ENCODE data around the gene GALNT9. TPM values are rescaled to one million over a fixed set of nuclear protein-coding genes. Genes with fewer than 3 reads are reported as not detected.

GALNT9 gene
- total RNA-seq, 1 donor from 2014 or later, result not detected

DNA sequence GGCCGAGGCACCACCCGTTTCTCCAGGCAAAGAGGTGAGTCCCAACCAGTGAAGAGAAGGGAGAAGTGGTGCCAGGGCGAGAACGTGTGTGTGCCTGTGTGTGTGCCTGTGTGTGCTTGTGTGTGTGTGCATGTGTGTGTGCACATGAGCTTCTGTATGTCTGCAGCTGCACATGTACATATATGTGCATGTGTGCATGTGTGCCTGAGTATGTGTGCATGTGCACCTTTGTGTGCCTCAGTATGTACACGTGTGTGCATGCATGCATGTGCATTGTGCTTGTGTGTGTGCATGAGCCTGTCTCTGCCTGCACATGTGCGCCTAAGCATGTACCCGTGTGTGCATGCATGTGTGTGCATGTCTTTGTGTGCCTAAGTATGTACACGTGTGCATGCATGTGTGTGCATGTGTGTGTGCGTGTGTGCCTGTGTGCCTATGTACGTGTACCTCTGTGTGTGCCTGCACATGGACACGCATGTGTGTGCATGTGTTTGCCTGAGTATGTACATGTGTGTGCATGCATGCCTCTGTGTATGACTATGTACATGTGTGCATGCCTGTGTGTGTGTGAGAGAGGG, 5.9 kb upstream of the GALNT9 start:
- H3K9me3 ChIP-seq (ENCODE audit: low read depth), result no peaks in the 10 kb centered on the region
- no peak overlapping the region for H3K27ac ChIP-seq
- H3K79me2 ChIP-seq (ENCODE audit: low read depth), result no peaks in the 10 kb centered on the region
- peaks cover 2% of the 10 kb centered on the region for H4K20me1 ChIP-seq (ENCODE audit: low read depth)
- TF ChIP-seq, protein P1, sequence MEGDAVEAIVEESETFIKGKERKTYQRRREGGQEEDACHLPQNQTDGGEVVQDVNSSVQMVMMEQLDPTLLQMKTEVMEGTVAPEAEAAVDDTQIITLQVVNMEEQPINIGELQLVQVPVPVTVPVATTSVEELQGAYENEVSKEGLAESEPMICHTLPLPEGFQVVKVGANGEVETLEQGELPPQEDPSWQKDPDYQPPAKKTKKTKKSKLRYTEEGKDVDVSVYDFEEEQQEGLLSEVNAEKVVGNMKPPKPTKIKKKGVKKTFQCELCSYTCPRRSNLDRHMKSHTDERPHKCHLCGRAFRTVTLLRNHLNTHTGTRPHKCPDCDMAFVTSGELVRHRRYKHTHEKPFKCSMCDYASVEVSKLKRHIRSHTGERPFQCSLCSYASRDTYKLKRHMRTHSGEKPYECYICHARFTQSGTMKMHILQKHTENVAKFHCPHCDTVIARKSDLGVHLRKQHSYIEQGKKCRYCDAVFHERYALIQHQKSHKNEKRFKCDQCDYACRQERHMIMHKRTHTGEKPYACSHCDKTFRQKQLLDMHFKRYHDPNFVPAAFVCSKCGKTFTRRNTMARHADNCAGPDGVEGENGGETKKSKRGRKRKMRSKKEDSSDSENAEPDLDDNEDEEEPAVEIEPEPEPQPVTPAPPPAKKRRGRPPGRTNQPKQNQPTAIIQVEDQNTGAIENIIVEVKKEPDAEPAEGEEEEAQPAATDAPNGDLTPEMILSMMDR (IDR thresholded peaks at IDR 0.05), result no peak
- TF ChIP-seq EZH2phosphoT487 (IDR thresholded peaks at IDR 0.05) (no peak), EZH2 (IDR thresholded peaks at IDR 0.05) (no peak)
- no peak overlapping the region for H3K9ac ChIP-seq
- peaks cover 96% of the 10 kb centered on the region for H3K27me3 ChIP-seq
- peaks cover 4% of the 10 kb centered on the region for H3K9me3 Mint-ChIP-seq
- H3K4me2 ChIP-seq, result no peak overlapping the region
- H3K4me3 ChIP-seq, result no peak overlapping the region
- DNase-seq (ENCODE audit: low spot score), result no peak
- H3K4me1 ChIP-seq, result no peaks in the 10 kb centered on the region
- no peak overlapping the region for H2AFZ ChIP-seq (replicated peaks)
- peak overlapping the region; percentile 21 for H3K4me3 Mint-ChIP-seq
- H3K4me1 Mint-ChIP-seq, result peaks cover 5% of the 10 kb centered on the region
- H3K36me3 Mint-ChIP-seq, result no peaks in the 10 kb centered on the region
- H3K27me3 Mint-ChIP-seq (ENCODE audit: insufficient read depth, low read depth), result peaks cover 28% of the 10 kb centered on the region
- H3F3A ChIP-seq (ENCODE audit: low read depth), result peaks cover 9% of the 10 kb centered on the region
- H3K36me3 ChIP-seq, result no peaks in the 10 kb centered on the region
- no peak overlapping the region for H3K27ac Mint-ChIP-seq

DNA sequence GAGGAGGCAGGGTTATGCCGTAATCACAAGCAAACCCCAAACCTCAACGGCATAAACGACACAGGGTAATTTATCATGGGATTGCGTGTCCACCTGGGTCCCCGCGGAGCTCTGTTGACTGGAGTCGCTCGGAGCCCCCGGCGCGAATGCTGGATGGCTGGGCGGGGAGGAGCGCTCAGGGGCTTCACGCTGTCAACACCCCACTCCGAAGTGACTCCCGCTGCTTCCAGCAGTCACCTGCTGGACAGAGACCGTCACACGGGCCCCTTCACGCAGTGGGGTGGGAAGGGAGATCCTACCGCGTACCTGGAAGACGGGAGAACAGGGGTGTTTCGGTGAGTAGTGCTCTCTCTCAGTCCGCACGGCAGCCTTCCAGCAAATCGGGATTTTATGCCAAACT, 4.4 kb upstream of the GALNT9 start:
- peaks cover 95% of the 10 kb centered on the region for H3K27me3 ChIP-seq
- peaks cover 7% of the 10 kb centered on the region for H3K4me1 Mint-ChIP-seq

DNA sequence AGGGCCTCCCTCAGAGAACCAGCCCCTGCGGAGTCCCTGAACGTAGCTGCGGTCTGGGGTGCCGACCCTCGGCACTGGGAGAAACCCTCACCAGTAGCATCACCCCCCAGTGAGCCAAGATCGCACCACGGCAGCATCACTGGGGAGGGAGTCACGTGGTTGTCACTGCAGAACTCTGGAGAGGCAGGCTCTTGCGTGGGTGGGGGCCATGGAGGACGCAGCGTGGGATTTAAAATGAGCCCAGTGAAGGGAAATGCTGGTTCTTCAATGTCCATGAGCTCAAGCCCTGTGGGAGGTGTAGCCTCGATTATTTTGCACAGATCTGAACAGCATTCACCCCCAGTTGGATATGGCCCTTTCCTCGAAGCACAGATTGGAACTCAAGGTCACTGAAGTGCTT, 3.9 kb upstream of the GALNT9 start:
- no peaks in the 10 kb centered on the region for H3K79me2 ChIP-seq (ENCODE audit: low read depth)
- no peak overlapping the region for H3K4me3 ChIP-seq
- DNase-seq (ENCODE audit: low spot score), result no peak
- Mint-ChIP-seq H3K4me3 (no peak overlapping the region), H3K9me3 (peaks cover 4% of the 10 kb centered on the region), H3K27me3 (ENCODE audit: insufficient read depth, low read depth) (peaks cover 29% of the 10 kb centered on the region), H3K4me1 (peaks cover 7% of the 10 kb centered on the region), H3K36me3 (no peaks in the 10 kb centered on the region), H3K27ac (no peak overlapping the region)
- peaks cover 17% of the 10 kb centered on the region for H4K20me1 ChIP-seq (ENCODE audit: low read depth)
- H3K9ac ChIP-seq, result no peak overlapping the region
- no peaks in the 10 kb centered on the region for H3K4me1 ChIP-seq
- no peak overlapping the region for H2AFZ ChIP-seq (replicated peaks)
- no peak overlapping the region for H3K27ac ChIP-seq
- H3K27me3 ChIP-seq, result peaks cover 96% of the 10 kb centered on the region
- TF ChIP-seq EZH2phosphoT487 (IDR thresholded peaks at IDR 0.05), result no peak
- H3K9me3 ChIP-seq (ENCODE audit: low read depth), result no peaks in the 10 kb centered on the region
- H3F3A ChIP-seq (ENCODE audit: low read depth), result peaks cover 11% of the 10 kb centered on the region
- H3K36me3 ChIP-seq, result no peaks in the 10 kb centered on the region
- H3K4me2 ChIP-seq, result no peak overlapping the region

More for the DNA sequence above, 4.4 kb upstream of the GALNT9 start:
- no peaks in the 10 kb centered on the region for H3K36me3 ChIP-seq
- H3K36me3 Mint-ChIP-seq, result no peaks in the 10 kb centered on the region
- H3K4me3 Mint-ChIP-seq, result no peak overlapping the region
- no peak overlapping the region for H3K27ac Mint-ChIP-seq
- H3K27ac ChIP-seq, result no peak overlapping the region
- H3K27me3 Mint-ChIP-seq (ENCODE audit: insufficient read depth, low read depth), result peaks cover 27% of the 10 kb centered on the region
- H3K9me3 Mint-ChIP-seq, result peaks cover 4% of the 10 kb centered on the region
- H3K9me3 ChIP-seq (ENCODE audit: low read depth), result no peaks in the 10 kb centered on the region
- peaks cover 12% of the 10 kb centered on the region for H4K20me1 ChIP-seq (ENCODE audit: low read depth)
- H3K4me1 ChIP-seq, result no peaks in the 10 kb centered on the region
- H3K79me2 ChIP-seq (ENCODE audit: low read depth), result no peaks in the 10 kb centered on the region
- no peak for TF ChIP-seq EZH2 (IDR thresholded peaks at IDR 0.05)
- TF ChIP-seq EZH2phosphoT487 (IDR thresholded peaks at IDR 0.05), result no peak
- TF ChIP-seq, protein P1 (IDR thresholded peaks at IDR 0.05), result no peak
- H2AFZ ChIP-seq (replicated peaks), result no peak overlapping the region
- no peak overlapping the region for H3K4me3 ChIP-seq
- no peak for DNase-seq (ENCODE audit: low spot score)
- no peak overlapping the region for H3K9ac ChIP-seq
- H3K4me2 ChIP-seq, result no peak overlapping the region
- peaks cover 11% of the 10 kb centered on the region for H3F3A ChIP-seq (ENCODE audit: low read depth)

DNA sequence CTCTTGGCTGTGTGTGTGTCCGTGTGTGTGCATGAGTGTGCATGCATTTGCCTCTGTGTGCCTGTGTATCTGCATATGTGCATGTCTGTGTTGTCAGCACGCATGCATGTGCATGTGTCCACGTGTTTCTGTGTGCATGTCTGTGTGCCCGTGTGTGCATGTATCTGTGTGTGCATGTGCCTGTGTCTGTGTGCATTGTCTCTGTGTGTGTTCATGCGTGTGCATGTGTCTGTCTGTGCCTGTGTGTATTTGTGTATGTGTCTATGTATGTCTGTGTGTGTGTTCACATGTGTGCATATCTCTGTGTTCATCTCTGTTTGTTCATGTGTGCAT, 1.1 kb upstream of the GALNT9 start:
- Histone ChIP-seq H3K4me2 (no peak overlapping the region), H3F3A (ENCODE audit: low read depth) (peaks cover 11% of the 10 kb centered on the region), H3K9me3 (ENCODE audit: low read depth) (no peaks in the 10 kb centered on the region), H3K27me3 (peaks cover 97% of the 10 kb centered on the region), H4K20me1 (ENCODE audit: low read depth) (peaks cover 31% of the 10 kb centered on the region), H2AFZ (replicated peaks) (no peak overlapping the region), H3K79me2 (ENCODE audit: low read depth) (no peaks in the 10 kb centered on the region), H3K27ac (no peak overlapping the region), H3K4me3 (no peak overlapping the region), H3K36me3 (no peaks in the 10 kb centered on the region), H3K4me1 (no peaks in the 10 kb centered on the region), H3K9ac (no peak overlapping the region)
- Mint-ChIP-seq H3K9me3 (peaks cover 4% of the 10 kb centered on the region), H3K36me3 (no peaks in the 10 kb centered on the region), H3K27me3 (ENCODE audit: insufficient read depth, low read depth) (peaks cover 43% of the 10 kb centered on the region), H3K27ac (no peak overlapping the region), H3K4me3 (peak overlapping the region; percentile 66), H3K4me1 (peaks cover 7% of the 10 kb centered on the region)
- TF ChIP-seq EZH2phosphoT487 (IDR thresholded peaks at IDR 0.05), result no peak
- TF ChIP-seq EZH2 (IDR thresholded peaks at IDR 0.05), result no peak
- TF ChIP-seq, protein P1 (IDR thresholded peaks at IDR 0.05), result no peak
- DNase-seq (ENCODE audit: low spot score), result no peak
